Glutamatergic neuron (in vitro differentiated cells): ENCODE results near the gene NT5DC3. TPM values are rescaled to one million over a fixed set of nuclear protein-coding genes. Genes with fewer than 3 reads are reported as not detected.

ENCODE experiments used
- DNase-seq: peaks from one replicate; pipeline ENCODE4 v3.0.0; 2022
- H3K27ac Mint-ChIP-seq: one replicate; pipeline ENCODE4 v1.8.0; 2020; ENCODE audit warnings: mild to moderate bottlenecking, mixed read lengths, inconsistent platforms; ENCODE audit not compliant: unreplicated experiment
- H3K27me3 Mint-ChIP-seq: one replicate; pipeline ENCODE4 v1.8.0; 2020; ENCODE audit warnings: mild to moderate bottlenecking, moderate library complexity, mixed read lengths, inconsistent platforms; ENCODE audit not compliant: unreplicated experiment
- H3K36me3 Mint-ChIP-seq: one replicate; pipeline ENCODE4 v1.8.0; 2020; ENCODE audit warnings: mild to moderate bottlenecking, mixed read lengths, inconsistent platforms; ENCODE audit not compliant: unreplicated experiment
- H3K4me1 Mint-ChIP-seq: one replicate; pipeline ENCODE4 v1.8.0; 2020; ENCODE audit warnings: mild to moderate bottlenecking, low read depth, mixed read lengths, inconsistent platforms; ENCODE audit not compliant: unreplicated experiment
- H3K4me3 Mint-ChIP-seq: one replicate; pipeline ENCODE4 v1.8.0; 2020; ENCODE audit warnings: mild to moderate bottlenecking, mixed read lengths, inconsistent platforms; ENCODE audit not compliant: unreplicated experiment
- H3K9me3 Mint-ChIP-seq: one replicate; pipeline ENCODE4 v1.8.0; 2020; ENCODE audit warnings: mild to moderate bottlenecking, moderate library complexity, mixed read lengths, inconsistent platforms; ENCODE audit not compliant: unreplicated experiment
- total RNA-seq: library from RNA; stranded (reverse); fragmentation: NEBNext Ultra II Directional; extraction: Animal tissue kit (Norgen Biotek cat#: 25700); gene quantifications from one replicate; pipeline ENCODE4 v1.2.1, GENCODE V29; 2021; ENCODE audit not compliant: unreplicated experiment
- TF ChIP-seq, protein P1 (sequence below): fragments of 200-600 bp; sonication (generic); IDR thresholded peaks from one replicate; pipeline ENCODE4 v1.5.0; 2021; ENCODE audit not compliant: partially characterized antibody, unreplicated experiment

Gene NT5DC3
- total RNA-seq, 1 donor from 2014 or later = 2.1 TPM

DNA sequence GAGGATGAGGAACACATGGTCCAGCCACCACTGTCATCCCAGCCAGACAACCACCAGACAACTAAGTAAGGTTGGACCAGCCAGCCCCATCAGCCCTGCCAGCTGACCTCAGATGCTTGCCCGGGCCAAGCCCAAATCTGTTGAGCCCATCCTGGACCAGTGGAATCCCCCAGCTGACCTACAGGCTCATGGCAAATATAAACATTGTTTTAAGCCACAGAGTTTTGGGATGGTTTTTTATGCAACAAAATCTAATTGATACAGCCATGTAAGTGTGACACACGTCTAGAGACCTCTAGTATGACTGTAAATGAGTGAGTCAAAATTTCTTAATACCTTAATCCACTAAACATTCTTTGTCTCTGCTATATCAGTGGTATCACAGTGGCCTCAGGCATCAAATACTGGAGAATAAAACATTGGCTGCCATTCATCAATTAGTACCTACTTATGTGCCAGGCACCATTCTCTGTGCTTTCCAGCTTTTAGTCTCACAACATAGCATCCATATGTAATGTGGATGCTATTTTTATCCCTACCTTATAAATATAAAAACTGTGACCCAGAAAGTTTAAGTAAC lies 24.2 kb upstream of the NT5DC3 start:
- TF ChIP-seq, protein P1, sequence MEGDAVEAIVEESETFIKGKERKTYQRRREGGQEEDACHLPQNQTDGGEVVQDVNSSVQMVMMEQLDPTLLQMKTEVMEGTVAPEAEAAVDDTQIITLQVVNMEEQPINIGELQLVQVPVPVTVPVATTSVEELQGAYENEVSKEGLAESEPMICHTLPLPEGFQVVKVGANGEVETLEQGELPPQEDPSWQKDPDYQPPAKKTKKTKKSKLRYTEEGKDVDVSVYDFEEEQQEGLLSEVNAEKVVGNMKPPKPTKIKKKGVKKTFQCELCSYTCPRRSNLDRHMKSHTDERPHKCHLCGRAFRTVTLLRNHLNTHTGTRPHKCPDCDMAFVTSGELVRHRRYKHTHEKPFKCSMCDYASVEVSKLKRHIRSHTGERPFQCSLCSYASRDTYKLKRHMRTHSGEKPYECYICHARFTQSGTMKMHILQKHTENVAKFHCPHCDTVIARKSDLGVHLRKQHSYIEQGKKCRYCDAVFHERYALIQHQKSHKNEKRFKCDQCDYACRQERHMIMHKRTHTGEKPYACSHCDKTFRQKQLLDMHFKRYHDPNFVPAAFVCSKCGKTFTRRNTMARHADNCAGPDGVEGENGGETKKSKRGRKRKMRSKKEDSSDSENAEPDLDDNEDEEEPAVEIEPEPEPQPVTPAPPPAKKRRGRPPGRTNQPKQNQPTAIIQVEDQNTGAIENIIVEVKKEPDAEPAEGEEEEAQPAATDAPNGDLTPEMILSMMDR = no peak
- Mint-ChIP-seq H3K9me3 (no peaks in the 10 kb centered on the region), H3K27ac (no peak overlapping the region), H3K4me3 (no peak overlapping the region), H3K27me3 (peaks cover 1% of the 10 kb centered on the region), H3K4me1 (no peaks in the 10 kb centered on the region), H3K36me3 (no peaks in the 10 kb centered on the region)
- DNase-seq = no peak

DNA sequence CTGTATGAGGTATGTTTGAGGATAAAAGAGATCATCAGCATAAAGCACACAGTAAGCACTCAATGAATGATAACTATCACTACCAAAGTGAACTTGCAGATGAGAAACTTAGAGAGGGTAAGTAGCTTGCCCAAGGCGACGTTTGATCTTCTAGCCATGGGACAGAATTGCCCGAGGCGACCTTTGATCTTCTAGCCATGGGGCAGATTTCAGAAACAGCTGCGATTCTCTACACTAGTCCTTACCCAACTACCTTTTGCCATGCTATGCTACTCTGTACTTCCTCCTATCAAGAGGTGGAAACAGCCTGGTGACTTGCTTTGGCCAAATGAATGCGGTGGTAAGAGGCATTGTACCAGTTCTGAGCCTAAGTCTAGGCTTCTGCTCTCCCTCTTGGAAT lies 23.7 kb upstream of the NT5DC3 start:
- Mint-ChIP-seq H3K4me1 (no peaks in the 10 kb centered on the region), H3K9me3 (no peaks in the 10 kb centered on the region), H3K27me3 (peaks cover 1% of the 10 kb centered on the region), H3K27ac (no peak overlapping the region), H3K36me3 (no peaks in the 10 kb centered on the region), H3K4me3 (no peak overlapping the region)
- TF ChIP-seq, protein P1 = no peak
- no peak for DNase-seq

DNA sequence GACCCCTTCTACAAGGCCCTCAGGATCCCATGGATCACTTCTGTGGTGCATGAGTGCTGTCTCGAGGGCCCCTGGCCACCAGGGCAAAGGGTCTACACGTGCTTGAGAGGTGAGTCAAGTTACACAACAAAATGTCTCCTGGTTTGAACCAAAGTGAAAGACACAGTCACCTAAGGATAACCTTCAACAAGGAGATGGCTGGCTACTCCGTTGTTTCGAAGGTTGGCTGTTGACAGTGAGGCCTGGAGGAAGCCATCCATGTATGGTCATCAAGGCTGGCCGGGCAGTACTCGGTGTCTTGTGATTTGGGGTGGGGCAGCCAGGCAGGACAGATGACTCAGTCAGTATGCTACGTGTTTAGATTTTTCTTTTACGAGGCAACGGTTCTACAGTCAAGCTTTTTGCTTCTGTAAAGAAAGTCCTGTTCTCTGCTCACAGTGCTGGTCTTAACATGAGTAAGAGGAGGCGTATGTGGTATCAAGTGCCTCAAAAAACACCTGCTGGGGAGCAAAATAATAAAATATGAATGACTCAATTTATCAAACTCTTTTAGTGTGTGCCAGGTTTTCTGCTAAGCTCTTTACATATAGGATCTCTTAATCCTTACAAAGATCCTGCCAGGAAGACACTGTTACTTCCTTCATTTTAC lies 18.0 kb upstream of the NT5DC3 start:
- Mint-ChIP-seq H3K9me3 (peaks cover 3% of the 10 kb centered on the region), H3K4me3 (no peak overlapping the region), H3K4me1 (no peaks in the 10 kb centered on the region), H3K36me3 (peaks cover 8% of the 10 kb centered on the region), H3K27me3 (no peaks in the 10 kb centered on the region), H3K27ac (no peak overlapping the region)
- TF ChIP-seq, protein P1 = no peak
- no peak for DNase-seq

DNA sequence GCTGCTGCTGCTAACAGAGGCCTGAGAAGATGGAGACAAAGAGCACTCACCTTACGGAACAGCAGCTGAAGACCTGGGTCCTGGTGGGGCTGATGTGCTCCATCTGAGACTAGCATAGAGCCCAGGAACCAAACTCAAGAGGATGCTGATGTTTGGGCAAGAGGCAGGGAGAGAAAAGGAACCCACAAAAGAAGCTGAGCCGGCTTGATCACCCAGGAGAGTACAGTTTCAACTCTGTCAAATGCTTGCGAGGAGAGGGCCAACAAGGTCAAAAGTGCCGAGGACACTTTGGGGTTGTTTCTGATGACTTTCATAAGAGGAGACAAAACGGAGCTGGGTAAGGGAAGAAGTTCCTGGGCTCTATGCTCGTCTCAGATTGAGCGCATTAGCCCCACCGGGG lies 17.3 kb upstream of the NT5DC3 start:
- no peaks in the 10 kb centered on the region for H3K4me1 Mint-ChIP-seq
- peaks cover 3% of the 10 kb centered on the region for H3K9me3 Mint-ChIP-seq
- H3K27me3 Mint-ChIP-seq = no peaks in the 10 kb centered on the region
- H3K27ac Mint-ChIP-seq = no peak overlapping the region
- peaks cover 8% of the 10 kb centered on the region for H3K36me3 Mint-ChIP-seq
- TF ChIP-seq, protein P1 = no peak
- DNase-seq = no peak
- no peak overlapping the region for H3K4me3 Mint-ChIP-seq

DNA sequence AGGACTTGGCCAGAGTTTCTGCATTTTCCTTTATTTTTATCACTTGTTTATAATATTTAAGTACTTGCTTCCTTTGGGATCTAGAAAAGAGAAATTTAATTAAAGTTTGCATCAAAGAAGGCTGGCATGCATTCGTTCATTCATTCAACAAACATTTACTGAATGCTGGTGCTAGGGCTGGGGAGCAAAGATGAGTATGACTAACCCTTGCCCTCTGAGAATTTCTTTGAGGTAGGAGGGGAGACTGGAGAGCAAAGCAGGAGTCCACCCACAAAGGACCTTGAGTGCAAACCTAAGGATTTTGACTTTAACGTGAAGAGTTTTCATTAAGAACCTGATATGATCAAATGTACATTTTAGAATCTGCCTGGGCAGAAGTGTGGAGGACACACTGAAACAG lies 16.1 kb upstream of the NT5DC3 start:
- no peak for DNase-seq
- no peak overlapping the region for H3K4me3 Mint-ChIP-seq
- H3K36me3 Mint-ChIP-seq = peaks cover 8% of the 10 kb centered on the region
- TF ChIP-seq, protein P1 = no peak
- no peaks in the 10 kb centered on the region for H3K4me1 Mint-ChIP-seq
- H3K27me3 Mint-ChIP-seq = peaks cover 4% of the 10 kb centered on the region
- H3K27ac Mint-ChIP-seq = no peak overlapping the region
- peaks cover 3% of the 10 kb centered on the region for H3K9me3 Mint-ChIP-seq
